Fibroblast of mammary gland (primary cell): ENCODE results near the gene LHX8.

Experiments used
- DNase-seq: peaks from one replicate; pipeline ENCODE4 v3.0.0-alpha.2; 2010; ENCODE audit warnings: low read depth
- H3K4me3 ChIP-seq: 2 replicates; pipeline ENCODE4 v1.5.1; 2011; ENCODE audit warnings: low read depth, mild to moderate bottlenecking, low read length, moderate library complexity; ENCODE audit not compliant: control insufficient read depth
- TF ChIP-seq, protein P1 (sequence below): conservative IDR thresholded peaks from 2 replicates; pipeline ENCODE4 v1.5.1; 2011; ENCODE audit warnings: low read depth, low read length, inconsistent platforms; ENCODE audit not compliant: control insufficient read depth, insufficient read depth

LHX8 gene

GRCh38 chr1:75203415-75204277 lies 69.5 kb downstream of the LHX8 start:
- TF ChIP-seq, protein P1, sequence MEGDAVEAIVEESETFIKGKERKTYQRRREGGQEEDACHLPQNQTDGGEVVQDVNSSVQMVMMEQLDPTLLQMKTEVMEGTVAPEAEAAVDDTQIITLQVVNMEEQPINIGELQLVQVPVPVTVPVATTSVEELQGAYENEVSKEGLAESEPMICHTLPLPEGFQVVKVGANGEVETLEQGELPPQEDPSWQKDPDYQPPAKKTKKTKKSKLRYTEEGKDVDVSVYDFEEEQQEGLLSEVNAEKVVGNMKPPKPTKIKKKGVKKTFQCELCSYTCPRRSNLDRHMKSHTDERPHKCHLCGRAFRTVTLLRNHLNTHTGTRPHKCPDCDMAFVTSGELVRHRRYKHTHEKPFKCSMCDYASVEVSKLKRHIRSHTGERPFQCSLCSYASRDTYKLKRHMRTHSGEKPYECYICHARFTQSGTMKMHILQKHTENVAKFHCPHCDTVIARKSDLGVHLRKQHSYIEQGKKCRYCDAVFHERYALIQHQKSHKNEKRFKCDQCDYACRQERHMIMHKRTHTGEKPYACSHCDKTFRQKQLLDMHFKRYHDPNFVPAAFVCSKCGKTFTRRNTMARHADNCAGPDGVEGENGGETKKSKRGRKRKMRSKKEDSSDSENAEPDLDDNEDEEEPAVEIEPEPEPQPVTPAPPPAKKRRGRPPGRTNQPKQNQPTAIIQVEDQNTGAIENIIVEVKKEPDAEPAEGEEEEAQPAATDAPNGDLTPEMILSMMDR: peak; percentile 87
- peak; percentile 54 for DNase-seq
- H3K4me3 ChIP-seq: no peak overlapping the region

- H3K4me3 ChIP-seq: no peak overlapping the region
- TF ChIP-seq, protein P1: no peak
- no peak for DNase-seq
Observed at GRCh38 chr1:75208862-75209261, 74.7 kb downstream of the LHX8 start.
